ENCODE results near the gene MUC12.

DNA sequence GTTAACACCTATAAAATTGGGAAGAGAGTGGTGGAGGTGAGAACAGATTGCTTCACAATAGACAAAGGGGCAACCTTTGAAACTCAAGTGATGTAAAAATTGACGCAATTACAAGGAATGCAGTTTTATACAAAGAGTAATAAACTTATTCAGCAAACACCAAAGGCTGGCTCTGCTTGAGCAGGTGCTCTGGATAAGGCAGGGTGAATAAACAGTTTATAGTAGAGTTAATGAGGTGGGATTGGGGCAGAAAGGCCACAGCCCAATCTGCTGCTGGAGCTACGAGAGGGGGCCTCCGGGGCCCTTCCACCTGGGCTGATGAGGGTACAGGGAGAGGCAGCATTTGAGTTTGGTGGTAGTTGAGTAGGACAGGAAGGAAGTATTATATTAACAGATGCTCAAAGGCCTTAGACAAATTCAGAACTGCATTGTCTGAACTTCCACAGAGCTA, 6.0 kb downstream of the MUC12 start:
- TF ChIP-seq, protein P1, sequence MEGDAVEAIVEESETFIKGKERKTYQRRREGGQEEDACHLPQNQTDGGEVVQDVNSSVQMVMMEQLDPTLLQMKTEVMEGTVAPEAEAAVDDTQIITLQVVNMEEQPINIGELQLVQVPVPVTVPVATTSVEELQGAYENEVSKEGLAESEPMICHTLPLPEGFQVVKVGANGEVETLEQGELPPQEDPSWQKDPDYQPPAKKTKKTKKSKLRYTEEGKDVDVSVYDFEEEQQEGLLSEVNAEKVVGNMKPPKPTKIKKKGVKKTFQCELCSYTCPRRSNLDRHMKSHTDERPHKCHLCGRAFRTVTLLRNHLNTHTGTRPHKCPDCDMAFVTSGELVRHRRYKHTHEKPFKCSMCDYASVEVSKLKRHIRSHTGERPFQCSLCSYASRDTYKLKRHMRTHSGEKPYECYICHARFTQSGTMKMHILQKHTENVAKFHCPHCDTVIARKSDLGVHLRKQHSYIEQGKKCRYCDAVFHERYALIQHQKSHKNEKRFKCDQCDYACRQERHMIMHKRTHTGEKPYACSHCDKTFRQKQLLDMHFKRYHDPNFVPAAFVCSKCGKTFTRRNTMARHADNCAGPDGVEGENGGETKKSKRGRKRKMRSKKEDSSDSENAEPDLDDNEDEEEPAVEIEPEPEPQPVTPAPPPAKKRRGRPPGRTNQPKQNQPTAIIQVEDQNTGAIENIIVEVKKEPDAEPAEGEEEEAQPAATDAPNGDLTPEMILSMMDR (IDR thresholded peaks at IDR 0.05) = no peak
- TF ChIP-seq POLR2A (IDR thresholded peaks at IDR 0.05) = peak in 1 of 2 donors; percentile 70
